Sigmoid colon (tissue), 7 donors: Measurements from ENCODE around the gene SMU1. TPM values are rescaled to one million over a fixed set of nuclear protein-coding genes. Genes with fewer than 3 reads are reported as not detected.
"Not testable (repeated sequence)": the region's sequence is repeated elsewhere in the genome, so short reads cannot be mapped to it uniquely, and the experiment has no call there.

ENCODE experiments used
- DNase-seq: peaks from one replicate; pipeline ENCODE4 v3.0.0-alpha.2; 2019
- H3K27ac ChIP-seq, 4 donors: fragments of 200-600 bp; sonication (generic); one replicate each; pipeline ENCODE4 v1.5.1; 2016 to 2019; ENCODE audit warnings: mild to moderate bottlenecking in 1 of 4
- H3K27me3 ChIP-seq, 3 donors: fragments of 200-600 bp; sonication (generic); one replicate each; pipeline ENCODE4 v1.5.1; 2019; ENCODE audit warnings: mild to moderate bottlenecking in 1 of 3
- H3K36me3 ChIP-seq, 4 donors: fragments of 200-600 bp; sonication (generic); one replicate each; pipeline ENCODE4 v1.5.1; 2016 to 2019
- H3K4me1 ChIP-seq, 4 donors: fragments of 200-600 bp; sonication (generic); one replicate each; pipeline ENCODE4 v1.5.1; 2017 to 2019
- H3K4me3 ChIP-seq, 4 donors: fragments of 200-600 bp; sonication (generic); one replicate each; pipeline ENCODE4 v1.5.1; 2017 to 2019; ENCODE audit warnings: mild to moderate bottlenecking in 2 of 4, moderate library complexity in 1 of 4
- H3K9me3 ChIP-seq, 4 donors: fragments of 200-600 bp in 3 of 4; sonication (generic) in 3 of 4; one replicate each; pipeline versions ENCODE4 v1.5.1 to v1.6.1; 2013 to 2019
- CTCF ChIP-seq, 4 experiments: fragments of 450-650 bp in 3 of 4; fragments of 200-600 bp in 1 of 4; IDR thresholded peaks; one replicate each; pipeline ENCODE4 v1.5.1; 2016 to 2019; ENCODE audit warnings: antibody characterized with exemption in 4 of 4, mild to moderate bottlenecking in 3 of 4, moderate library complexity in 2 of 4
- EP300 ChIP-seq, 4 donors: sonication (generic); formaldehyde crosslinking; IDR thresholded peaks; one replicate each; pipeline ENCODE4 v1.6.1; 2017; ENCODE audit warnings: antibody characterized with exemption in 4 of 4
- POLR2A ChIP-seq, 2 donors: fragments of 450-650 bp; IDR thresholded peaks; one replicate each; pipeline ENCODE4 v1.6.1; 2016; ENCODE audit warnings: antibody characterized with exemption in 2 of 2, mild to moderate bottlenecking in 2 of 2, moderate library complexity in 2 of 2
- POLR2AphosphoS5 ChIP-seq, 4 donors: sonication (generic); formaldehyde crosslinking; IDR thresholded peaks; one replicate each; pipeline ENCODE4 v1.6.1; 2017; ENCODE audit warnings: antibody characterized with exemption in 4 of 4
- WGBS, 2 donors: extraction: QIAGEN DNeasy Blood & Tissue Kit; methylation state at CpG; one replicate each; pipeline ENCODE4 v1.1.7; 2013; 5-methylcytosine and 5-hydroxymethylcytosine counted together
- intact Hi-C: fragments of 100-400 bp; cut with DNase I; formaldehyde crosslinking; loops from one replicate; pipeline ENCODE4 v1.15.1; 2023
- polyA plus RNA-seq, 3 donors: library from polyadenylated mRNA; stranded (reverse); fragments of 200-250 nt; gene quantifications; one replicate each; pipeline ENCODE4 v1.2.3, GENCODE V29; 2013
- total RNA-seq, 4 donors: library from RNA; depleted of rRNA; stranded (reverse); fragments of >200 nt; gene quantifications; one replicate each; pipeline ENCODE4 v1.1.0, GENCODE V29; 2016
- donor health status: healthy with polysubstance abuse.
- donor health status: Bipolar disorder and iron deficiency.
- donor health status: healthy.

The SMU1 gene
- total and polyA plus RNA-seq, 7 donors: 8.4 to 22.3 (median 15.0) TPM

- Histone ChIP-seq H3K27me3 (no peaks in the 10 kb centered on the region), H3K36me3 (no peaks in the 10 kb centered on the region), H3K4me3 (no peak overlapping the region), H3K9me3 (no peaks in the 10 kb centered on the region), H3K27ac (no peak overlapping the region), H3K4me1 (no peaks in the 10 kb centered on the region)
- 92 to 93% methylated on average over 2 of the region's 2 CpGs for WGBS, 2 donors
- TF ChIP-seq EP300 (IDR thresholded peaks at IDR 0.05) (no peak), CTCF (IDR thresholded peaks at IDR 0.05) (no peak)
- no peak for DNase-seq
- intact Hi-C loops: no loop called here
Observed at GRCh38 chr9:33099754-33100153, 23.3 kb upstream of the SMU1 start.

GRCh38 chr9:33097192-33097591 lies 20.7 kb upstream of the SMU1 start:
- DNase-seq: no peak
- WGBS, 2 donors: 91 to 93% methylated on average over 3 of the region's 3 CpGs
- Histone ChIP-seq H3K27me3 (no peaks in the 10 kb centered on the region), H3K4me1 (no peaks in the 10 kb centered on the region), H3K27ac (no peak overlapping the region), H3K9me3 (no peaks in the 10 kb centered on the region), H3K4me3 (no peak overlapping the region), H3K36me3 (no peaks in the 10 kb centered on the region)
- intact Hi-C loops: no loop called here
- TF ChIP-seq POLR2A (IDR thresholded peaks at IDR 0.05) (no peak), POLR2AphosphoS5 (IDR thresholded peaks at IDR 0.05) (no peak), EP300 (IDR thresholded peaks at IDR 0.05) (no peak), CTCF (IDR thresholded peaks at IDR 0.05) (no peak)

GRCh38 chr9:33092634-33093033 lies 16.2 kb upstream of the SMU1 start:
- TF ChIP-seq POLR2A (IDR thresholded peaks at IDR 0.05): no peak
- no peak for TF ChIP-seq POLR2AphosphoS5 (IDR thresholded peaks at IDR 0.05)
- no peak for TF ChIP-seq CTCF (IDR thresholded peaks at IDR 0.05)
- TF ChIP-seq EP300 (IDR thresholded peaks at IDR 0.05): no peak
- 78 to 83% methylated on average over 5 of the region's 5 CpGs for WGBS, 2 donors
- DNase-seq: no peak
- Histone ChIP-seq H3K9me3 (no peaks in the 10 kb centered on the region), H3K27ac (no peak overlapping the region), H3K27me3 (no peaks in the 10 kb centered on the region), H3K36me3 (no peaks in the 10 kb centered on the region), H3K4me3 (no peak overlapping the region), H3K4me1 (no peaks in the 10 kb centered on the region)
- intact Hi-C loops: no loop called here

GRCh38 chr9:33085672-33086071 lies 9.2 kb upstream of the SMU1 start:
- 74 to 87% methylated on average over 9 of the region's 9 CpGs for WGBS, 2 donors
- H3K27me3 ChIP-seq, DNase-seq, H3K27ac ChIP-seq, intact Hi-C loops, H3K4me3 ChIP-seq, H3K36me3 ChIP-seq, H3K9me3 ChIP-seq: not testable (repeated sequence)
- H3K4me1 ChIP-seq: peaks cover 0 to 11% (median 0%) of the 10 kb centered on the region in 4 donors

GRCh38 chr9:33082538-33083326 lies 6.3 kb upstream of the SMU1 start:
- no peak overlapping the region for H3K4me3 ChIP-seq
- intact Hi-C loops: no loop called here
- no peak overlapping the region for H3K27ac ChIP-seq
- WGBS, 2 donors: 46 to 73% methylated on average over 8 of the region's 8 CpGs
- no peaks in the 10 kb centered on the region for H3K27me3 ChIP-seq
- no peaks in the 10 kb centered on the region for H3K36me3 ChIP-seq
- peaks cover 0 to 13% (median 0%) of the 10 kb centered on the region in 4 donors for H3K4me1 ChIP-seq
- no peaks in the 10 kb centered on the region for H3K9me3 ChIP-seq
- DNase-seq: no peak
- no peak for TF ChIP-seq CTCF (IDR thresholded peaks at IDR 0.05)
- TF ChIP-seq POLR2AphosphoS5 (IDR thresholded peaks at IDR 0.05): no peak
- no peak for TF ChIP-seq EP300 (IDR thresholded peaks at IDR 0.05)
- no peak for TF ChIP-seq POLR2A (IDR thresholded peaks at IDR 0.05)
